HG03521 (cell line): ENCODE data around the gene KNDC1.
"Not testable (repeated sequence)": the region's sequence is repeated elsewhere in the genome, so short reads cannot be mapped to it uniquely, and the experiment has no call there.

Experiments
- ATAC-seq: cut with Tn5 transposase; IDR thresholded peaks from one replicate; pipeline ENCODE4 v1.9.1; 2021; ENCODE audit warnings: mild to moderate bottlenecking, moderate library complexity; ENCODE audit not compliant: unreplicated experiment

KNDC1 gene

DNA sequence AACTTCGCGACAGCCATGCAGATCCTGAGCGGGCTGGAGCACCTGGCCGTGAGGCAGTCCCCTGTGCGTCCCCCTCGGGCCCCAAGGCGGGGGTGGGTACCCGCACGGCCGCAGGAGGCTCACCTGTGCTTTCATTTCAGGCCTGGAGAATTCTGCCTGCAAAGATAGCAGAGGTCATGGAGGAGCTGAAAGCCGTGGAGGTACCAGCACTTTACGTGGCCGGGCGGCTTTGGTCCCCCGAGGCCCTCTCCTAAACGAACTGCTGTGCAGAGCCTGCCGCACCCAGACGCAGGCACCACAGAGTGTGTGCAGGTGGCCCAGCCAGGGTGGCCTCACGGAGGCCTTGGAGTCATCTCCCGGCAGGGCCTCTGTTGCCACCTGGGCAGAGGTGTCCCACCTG, 58.9 kb downstream of the KNDC1 start:
- ATAC-seq, result no peak

- ATAC-seq, result no peak
Observed at GRCh38 chr10:133219782-133220181, 59.8 kb downstream of the KNDC1 start.

DNA sequence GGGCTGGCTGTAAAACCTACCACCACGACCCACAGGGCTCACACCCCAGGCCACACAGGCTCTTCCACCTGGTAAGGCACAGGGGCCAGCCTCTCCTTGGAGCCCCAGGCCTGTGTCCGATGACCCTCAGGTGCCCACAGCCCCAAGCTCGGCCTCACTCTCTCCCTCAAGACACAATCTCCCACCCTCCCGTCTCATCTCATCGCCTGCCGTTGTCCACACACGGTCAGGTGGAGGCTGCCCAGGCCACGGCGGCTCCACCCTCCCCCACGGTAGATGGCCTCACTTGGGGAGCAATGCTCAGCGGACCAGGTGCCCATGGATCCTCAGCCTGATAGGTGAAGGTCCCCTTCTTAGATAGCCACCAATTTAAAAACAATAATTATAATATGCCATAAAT, 61.3 kb downstream of the KNDC1 start:
- no peak for ATAC-seq

- ATAC-seq, result not testable (repeated sequence)
Observed at GRCh38 chr10:133221756-133222155, 61.7 kb downstream of the KNDC1 start.

DNA sequence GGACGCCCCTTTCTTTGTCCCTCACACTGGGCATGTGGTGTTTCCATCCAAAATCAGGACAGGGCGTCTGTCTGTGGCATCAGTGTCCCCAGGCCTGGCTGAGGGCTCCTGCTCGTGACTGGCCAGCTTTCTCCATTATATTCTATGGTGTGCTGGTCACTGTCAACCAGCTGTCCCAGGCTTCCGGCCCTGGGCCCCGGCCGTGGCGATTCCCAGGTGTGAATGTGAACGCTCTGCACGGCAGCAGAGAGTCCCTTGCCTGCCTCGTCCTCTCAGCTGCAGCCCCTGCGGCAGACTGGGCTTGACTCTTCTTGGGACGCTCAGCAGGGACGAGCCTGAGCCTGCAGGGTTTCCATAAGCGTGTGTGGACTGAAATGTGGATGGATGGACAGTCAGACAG, 64.1 kb downstream of the KNDC1 start:
- no peak for ATAC-seq

DNA sequence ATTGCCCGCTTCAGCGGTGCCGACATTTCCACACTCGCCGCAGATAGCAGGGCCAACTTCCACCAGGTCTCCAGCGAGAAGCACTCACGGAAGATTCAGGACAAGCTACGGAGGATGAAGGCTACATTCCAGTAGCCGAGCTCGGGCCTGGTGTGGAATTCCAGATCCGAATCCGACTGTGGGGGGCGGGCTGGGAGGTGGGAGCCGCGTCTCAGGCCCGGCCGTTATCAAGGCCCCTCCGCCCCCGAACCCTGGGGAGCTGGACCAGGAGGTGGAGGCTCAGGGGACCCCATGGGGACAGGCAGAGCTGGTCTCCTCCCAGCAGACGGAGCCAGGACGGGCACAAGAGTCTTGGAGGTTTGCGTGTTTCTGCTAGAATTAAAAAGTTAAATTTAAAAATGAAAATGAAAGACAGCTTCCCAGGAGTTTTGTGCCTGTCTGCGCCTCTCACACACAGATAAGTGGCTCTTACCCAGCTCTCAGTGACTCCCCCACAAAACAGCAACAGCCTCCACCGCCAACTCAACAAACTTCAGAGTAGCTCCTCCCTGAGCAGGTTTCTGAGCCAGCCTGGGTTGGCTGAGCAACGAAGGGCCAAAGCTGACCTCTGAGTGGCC, 64.8 kb downstream of the KNDC1 start:
- no peak for ATAC-seq

DNA sequence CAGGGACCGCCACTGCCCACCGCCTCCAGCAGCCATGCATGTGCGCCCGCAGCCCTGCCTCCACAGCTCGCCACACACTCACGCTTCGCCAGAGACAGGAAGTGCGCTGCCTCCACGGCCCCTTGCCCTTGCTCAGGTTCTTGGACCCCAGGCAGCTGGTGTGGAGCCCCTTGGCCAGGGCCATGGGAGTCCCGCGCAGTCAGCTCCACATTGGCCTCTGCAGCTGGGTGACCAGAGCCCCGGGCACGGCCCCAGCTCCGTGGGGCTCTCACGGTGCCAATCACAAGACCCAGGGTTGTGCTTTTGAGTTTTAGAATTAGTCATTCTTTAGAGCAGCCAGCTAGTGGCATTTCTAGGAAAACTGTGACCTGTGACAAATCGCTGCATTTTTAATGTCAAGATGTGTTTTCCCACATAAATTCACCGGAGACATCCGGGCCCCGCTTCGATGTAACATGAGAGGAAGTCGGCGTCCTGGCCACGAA, 65.7 kb downstream of the KNDC1 start:
- no peak for ATAC-seq

GRCh38 chr10:133226251-133226808, 66.3 kb downstream of the KNDC1 start:
- ATAC-seq, result no peak

DNA sequence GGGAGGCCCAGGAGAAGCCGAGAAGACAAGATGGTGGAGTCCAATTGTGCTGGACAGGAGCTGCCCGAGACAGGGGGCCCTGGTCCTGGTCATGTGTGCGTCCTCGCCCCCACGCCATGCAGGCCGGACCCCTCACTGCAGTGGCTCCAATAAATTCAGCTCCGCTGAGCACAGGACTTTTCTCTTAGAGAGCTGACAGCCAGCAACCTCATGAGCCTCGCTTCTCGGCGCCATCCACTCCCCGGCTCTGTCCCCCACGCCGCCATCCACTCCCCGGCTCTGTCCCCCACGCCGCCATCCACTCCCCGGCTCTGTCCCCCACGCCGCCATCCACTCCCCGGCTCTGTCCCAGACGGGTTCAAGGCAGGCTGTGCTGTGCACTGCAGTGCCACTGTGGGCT, 67.2 kb downstream of the KNDC1 start:
- ATAC-seq, result no peak

DNA sequence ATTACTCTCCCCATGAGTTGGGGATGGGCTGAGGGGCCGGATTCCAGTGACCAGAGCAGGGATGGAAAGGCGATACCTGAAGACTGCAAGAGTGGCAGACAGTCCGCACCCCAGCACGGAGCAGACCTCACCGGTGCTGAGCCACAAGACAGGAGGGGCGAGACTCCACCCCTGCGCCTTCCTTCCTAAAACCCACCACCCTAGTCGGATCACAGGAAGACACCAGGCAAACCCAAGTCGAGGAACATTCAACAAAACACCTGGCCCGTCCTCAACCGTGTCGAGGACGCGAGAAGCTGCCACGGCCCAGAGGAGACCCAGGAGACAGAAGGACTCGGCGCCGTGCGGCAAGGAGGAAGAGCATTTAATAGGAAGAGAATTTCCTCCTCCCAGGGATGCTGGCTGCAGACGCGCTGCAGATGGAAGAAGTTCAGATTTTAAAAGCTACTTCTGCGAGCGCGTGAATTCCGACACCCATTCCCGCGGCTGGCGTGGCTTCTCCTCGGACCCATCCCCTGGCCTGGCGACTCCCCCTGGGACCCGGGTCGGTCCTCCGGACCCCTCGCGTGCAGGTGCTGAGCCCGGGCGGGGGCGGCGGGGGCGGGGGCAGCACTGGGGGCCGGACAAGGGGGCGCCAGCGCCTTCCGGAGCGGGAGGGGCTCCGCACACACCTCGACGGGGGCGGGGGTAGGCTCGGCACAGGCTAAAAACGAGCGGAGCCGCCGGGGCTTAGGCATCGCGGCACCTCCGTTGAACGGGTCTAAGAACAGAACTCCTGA, 69.4 kb downstream of the KNDC1 start:
- no peak for ATAC-seq

GRCh38 chr10:133230044-133230361, 70.0 kb downstream of the KNDC1 start, which contains the start of gene UTF1:
TSS of gene UTF1 (plus strand) at chr10:133230217. CDS start at chr10:133230289, 72 bp downstream.
- ATAC-seq, result no peak

DNA sequence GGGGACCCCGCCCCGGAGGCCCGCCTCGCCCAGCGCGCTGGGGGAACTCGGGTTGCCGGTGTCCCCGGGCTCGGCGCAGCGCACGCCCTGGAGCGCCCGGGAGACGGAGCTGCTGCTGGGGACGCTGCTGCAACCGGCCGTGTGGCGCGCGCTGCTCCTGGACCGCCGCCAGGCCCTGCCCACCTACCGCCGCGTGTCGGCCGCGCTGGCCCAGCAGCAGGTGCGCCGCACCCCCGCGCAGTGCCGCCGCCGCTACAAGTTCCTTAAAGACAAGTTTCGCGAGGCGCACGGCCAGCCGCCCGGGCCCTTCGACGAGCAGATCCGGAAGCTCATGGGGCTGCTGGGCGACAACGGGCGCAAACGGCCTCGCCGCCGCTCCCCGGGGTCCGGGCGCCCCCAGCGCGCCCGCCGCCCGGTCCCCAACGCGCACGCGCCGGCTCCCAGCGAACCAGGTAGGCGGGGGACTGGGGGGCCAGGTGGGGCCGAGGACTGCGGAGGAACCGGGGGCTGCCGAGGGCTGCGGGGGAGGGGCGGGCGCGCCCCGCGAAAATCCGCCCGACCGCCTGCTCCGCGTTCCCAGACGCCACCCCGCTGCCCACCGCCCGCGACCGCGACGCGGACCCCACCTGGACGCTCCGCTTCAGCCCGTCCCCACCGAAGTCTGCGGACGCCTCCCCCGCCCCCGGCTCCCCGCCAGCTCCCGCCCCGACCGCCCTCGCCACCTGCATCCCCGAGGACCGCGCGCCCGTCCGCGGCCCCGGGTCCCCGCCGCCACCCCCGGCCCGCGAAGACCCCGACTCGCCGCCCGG, 70.6 kb downstream of the KNDC1 start:
- ATAC-seq, result no peak

DNA sequence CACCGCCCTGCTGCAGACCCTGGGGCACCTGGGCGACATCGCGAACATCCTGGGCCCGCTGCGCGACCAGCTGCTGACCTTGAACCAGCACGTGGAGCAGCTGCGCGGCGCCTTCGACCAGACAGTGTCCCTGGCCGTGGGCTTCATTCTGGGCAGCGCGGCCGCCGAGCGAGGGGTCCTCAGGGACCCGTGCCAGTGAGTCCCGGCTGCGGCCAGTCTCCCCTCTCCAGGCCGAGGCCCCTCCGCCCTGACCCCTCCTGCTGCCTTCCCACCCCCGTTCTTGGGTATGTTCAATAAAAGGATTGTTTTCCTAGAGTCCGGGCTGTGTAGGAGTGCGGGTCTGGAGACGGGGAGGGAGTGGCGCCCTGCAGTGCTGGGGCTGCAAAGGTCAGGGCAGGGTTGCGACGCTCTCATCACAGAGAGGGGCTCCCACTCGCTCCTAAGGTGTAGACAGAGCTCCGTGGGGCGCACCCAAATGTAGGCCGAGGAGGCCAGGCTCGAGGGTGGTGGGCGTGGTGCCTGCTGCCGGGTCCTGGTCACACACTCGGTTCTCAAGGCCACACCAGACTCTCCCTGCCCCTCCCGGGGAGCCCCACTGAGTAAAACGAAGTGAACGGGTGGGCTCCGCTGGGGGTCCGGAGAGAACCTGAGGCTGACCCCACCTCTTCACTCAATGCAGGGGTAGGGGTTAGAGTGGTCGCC, 71.4 kb downstream of the KNDC1 start:
- no peak for ATAC-seq

DNA sequence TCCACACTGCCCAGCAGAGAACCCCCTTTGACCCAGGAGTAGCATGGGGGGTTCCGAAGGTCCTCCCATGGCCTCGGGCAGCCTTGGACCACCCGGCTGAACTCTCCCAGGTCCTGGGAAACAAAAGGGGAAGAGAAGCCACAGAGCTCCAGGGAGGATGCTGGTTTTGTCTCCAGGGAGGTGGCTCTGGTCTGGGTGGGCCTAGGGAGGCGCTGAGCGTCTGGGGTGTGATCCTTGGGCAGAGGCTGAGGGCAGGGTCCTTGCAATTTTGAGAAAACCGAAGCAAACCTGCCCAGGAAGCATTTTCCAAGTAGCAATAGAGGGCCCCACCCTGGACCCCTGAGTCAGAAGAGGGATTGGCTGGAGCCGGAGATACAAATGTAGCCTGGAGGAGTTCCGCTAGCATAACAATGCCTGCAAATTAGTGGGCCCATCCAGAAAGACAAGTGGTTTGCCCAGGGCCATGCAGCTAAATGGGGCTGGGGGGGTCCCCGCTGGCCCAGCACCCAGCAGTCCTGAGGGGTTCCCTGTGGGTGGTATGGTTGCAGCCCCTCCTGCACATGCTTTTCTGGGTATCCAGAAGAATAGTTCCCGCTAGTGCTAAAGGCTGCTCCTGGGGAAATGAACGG, 72.0 kb downstream of the KNDC1 start:
- no peak for ATAC-seq

GRCh38 chr10:133234796-133235195, 74.8 kb downstream of the KNDC1 start:
- not testable (repeated sequence) for ATAC-seq

DNA sequence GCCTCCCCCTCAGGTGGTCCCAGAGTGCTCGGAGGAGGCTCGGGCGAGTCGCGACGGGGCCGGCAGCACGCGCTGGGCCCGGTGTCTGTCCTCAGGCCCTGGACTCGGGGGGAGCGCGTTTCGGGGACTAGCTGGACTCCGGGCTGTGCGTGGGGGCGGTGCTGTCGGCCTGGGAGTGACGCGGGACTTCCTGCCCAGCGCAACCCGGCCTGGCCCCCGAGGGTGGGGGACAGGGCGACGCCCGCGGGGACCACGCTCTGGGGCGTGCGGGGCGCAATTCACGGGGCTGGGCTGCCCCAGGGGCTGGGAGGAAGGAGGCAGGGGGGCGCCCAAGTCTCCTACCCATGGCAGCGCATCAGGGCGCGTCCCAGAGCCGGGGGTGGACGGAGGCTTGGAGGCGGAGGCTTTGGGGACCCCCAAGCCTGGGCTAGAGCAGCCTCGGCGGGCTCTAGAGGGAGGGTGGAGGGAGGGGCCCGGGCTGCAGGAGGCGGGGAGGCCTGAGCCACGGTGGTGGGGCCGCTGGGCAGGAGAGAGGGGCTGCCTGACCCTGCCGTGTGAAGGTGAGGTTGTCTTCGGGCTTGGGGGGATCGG, 75.3 kb downstream of the KNDC1 start:
- ATAC-seq, result no peak

GRCh38 chr10:133235932-133236331, 75.9 kb downstream of the KNDC1 start:
- no peak for ATAC-seq

- no peak for ATAC-seq
Observed at GRCh38 chr10:133236401-133237240, 76.6 kb downstream of the KNDC1 start.

DNA sequence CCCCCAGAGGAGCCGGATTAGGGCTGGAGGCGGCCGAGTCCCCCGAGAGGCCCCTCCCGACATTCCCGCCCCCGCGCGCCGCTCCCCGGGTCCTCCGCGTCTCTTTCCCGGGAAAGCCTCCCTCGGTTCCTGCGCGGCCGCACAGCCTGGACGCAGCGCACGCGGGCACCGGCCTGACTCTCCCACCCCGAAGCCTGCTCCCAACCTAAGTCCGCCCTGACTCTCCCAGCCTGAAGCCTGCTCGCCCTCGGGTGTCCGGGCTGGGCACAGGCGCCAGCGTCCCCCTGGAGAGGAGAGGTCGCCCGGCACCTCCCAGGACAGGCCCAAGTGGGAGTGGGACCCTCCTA, 77.2 kb downstream of the KNDC1 start:
- no peak for ATAC-seq
